RPMI7951 (cell line): ENCODE measurements around the gene RCAN1. TPM values are rescaled to one million over a fixed set of nuclear protein-coding genes. Genes with fewer than 3 reads are reported as not detected.

ENCODE experiments used
- DNase-seq: peaks from one replicate; pipeline ENCODE4 v3.0.0-alpha.2; 2012; ENCODE audit warnings: low read depth
- total RNA-seq: library from RNA; depleted of rRNA; stranded (reverse); fragments of >200 nt; shearing (Covaris generic); gene quantifications from 2 replicates; pipeline ENCODE4 v1.2.3, GENCODE V29; 2014

The RCAN1 gene
- total RNA-seq, 1 experiment from 2014 or later, result 43.9 TPM

GRCh38 chr21:34599534-34600101 lies 15.3 kb downstream of the RCAN1 start:
- DNase-seq, result no peak

GRCh38 chr21:34598931-34599400 lies 15.9 kb downstream of the RCAN1 start:
- DNase-seq, result peak; percentile 20

GRCh38 chr21:34597406-34597805 lies 17.5 kb downstream of the RCAN1 start:
- DNase-seq, result no peak

GRCh38 chr21:34596561-34597271 lies 18.2 kb downstream of the RCAN1 start:
- no peak for DNase-seq

GRCh38 chr21:34595457-34595856 lies 19.5 kb downstream of the RCAN1 start:
- no peak for DNase-seq

GRCh38 chr21:34594566-34595234 lies 20.2 kb downstream of the RCAN1 start:
- no peak for DNase-seq

- DNase-seq, result no peak
Observed at GRCh38 chr21:34593954-34594531, 20.9 kb downstream of the RCAN1 start.

- DNase-seq, result no peak
Observed at GRCh38 chr21:34593423-34593822, 21.5 kb downstream of the RCAN1 start.

GRCh38 chr21:34592120-34592955 lies 22.6 kb downstream of the RCAN1 start:
- DNase-seq, result no peak

- DNase-seq, result no peak
Observed at GRCh38 chr21:34590520-34590919, 24.4 kb downstream of the RCAN1 start.

GRCh38 chr21:34589511-34590282 lies 25.2 kb downstream of the RCAN1 start:
- no peak for DNase-seq

GRCh38 chr21:34583926-34584563 lies 30.9 kb downstream of the RCAN1 start:
- DNase-seq, result peak; percentile 11

GRCh38 chr21:34582506-34583150 lies 32.3 kb downstream of the RCAN1 start:
- peak; percentile 40 for DNase-seq

- no peak for DNase-seq
Observed at GRCh38 chr21:34580181-34580700, 34.7 kb downstream of the RCAN1 start.

GRCh38 chr21:34579411-34579810 lies 35.5 kb downstream of the RCAN1 start:
- peak; percentile 35 for DNase-seq

GRCh38 chr21:34576041-34576511 lies 38.8 kb downstream of the RCAN1 start:
- no peak for DNase-seq

- no peak for DNase-seq
Observed at GRCh38 chr21:34574601-34575529, 40.0 kb downstream of the RCAN1 start.

GRCh38 chr21:34571994-34572393 lies 42.9 kb downstream of the RCAN1 start:
- DNase-seq, result no peak
